Lower leg skin (tissue), 3 donors: ENCODE results near the gene ATF6.

Experiments used
- POLR2A ChIP-seq, 2 donors: fragments of 450-650 bp; IDR thresholded peaks; one replicate each; pipeline ENCODE4 v1.6.1; 2016 to 2017; ENCODE audit warnings: antibody characterized with exemption in 2 of 2, mild to moderate bottlenecking in 1 of 2, moderate library complexity in 1 of 2
- TF ChIP-seq, protein P1 (sequence below), 3 donors: fragments of 450-650 bp; IDR thresholded peaks; one replicate each; pipeline ENCODE4 v1.5.1; 2016; ENCODE audit warnings: antibody characterized with exemption in 3 of 3, mild to moderate bottlenecking in 3 of 3, moderate library complexity in 2 of 3

DNA sequence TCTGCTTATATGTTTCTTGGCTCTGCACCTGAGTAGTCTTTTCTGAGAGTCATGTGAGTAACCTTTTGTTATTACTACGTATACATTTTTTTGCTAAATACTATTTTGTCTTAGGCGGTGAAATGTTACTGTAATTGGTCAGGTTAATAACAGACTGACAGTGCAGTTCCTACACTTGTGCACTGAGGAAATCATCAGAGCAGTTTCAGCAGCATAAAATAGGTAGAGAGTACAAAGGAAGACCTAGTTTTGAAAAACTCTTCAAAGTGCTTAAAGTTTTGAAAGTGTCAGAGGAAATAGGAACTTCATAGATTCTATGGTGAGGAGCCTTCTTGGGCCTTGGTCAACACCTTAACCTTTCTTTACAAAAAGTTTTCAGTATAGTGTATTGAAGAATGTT, 11.1 kb downstream of the ATF6 start:
- TF ChIP-seq, protein P1, sequence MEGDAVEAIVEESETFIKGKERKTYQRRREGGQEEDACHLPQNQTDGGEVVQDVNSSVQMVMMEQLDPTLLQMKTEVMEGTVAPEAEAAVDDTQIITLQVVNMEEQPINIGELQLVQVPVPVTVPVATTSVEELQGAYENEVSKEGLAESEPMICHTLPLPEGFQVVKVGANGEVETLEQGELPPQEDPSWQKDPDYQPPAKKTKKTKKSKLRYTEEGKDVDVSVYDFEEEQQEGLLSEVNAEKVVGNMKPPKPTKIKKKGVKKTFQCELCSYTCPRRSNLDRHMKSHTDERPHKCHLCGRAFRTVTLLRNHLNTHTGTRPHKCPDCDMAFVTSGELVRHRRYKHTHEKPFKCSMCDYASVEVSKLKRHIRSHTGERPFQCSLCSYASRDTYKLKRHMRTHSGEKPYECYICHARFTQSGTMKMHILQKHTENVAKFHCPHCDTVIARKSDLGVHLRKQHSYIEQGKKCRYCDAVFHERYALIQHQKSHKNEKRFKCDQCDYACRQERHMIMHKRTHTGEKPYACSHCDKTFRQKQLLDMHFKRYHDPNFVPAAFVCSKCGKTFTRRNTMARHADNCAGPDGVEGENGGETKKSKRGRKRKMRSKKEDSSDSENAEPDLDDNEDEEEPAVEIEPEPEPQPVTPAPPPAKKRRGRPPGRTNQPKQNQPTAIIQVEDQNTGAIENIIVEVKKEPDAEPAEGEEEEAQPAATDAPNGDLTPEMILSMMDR (IDR thresholded peaks at IDR 0.05), result no peak
- TF ChIP-seq POLR2A (IDR thresholded peaks at IDR 0.05), result no peak
